NK-92 (cell line): ENCODE data around the gene CWC15.
"Not testable (repeated sequence)": the region's sequence is repeated elsewhere in the genome, so short reads cannot be mapped to it uniquely, and the experiment has no call there.

Experiments
- DNase-seq: peaks from one replicate; lab custom pipeline; 2025; ENCODE audit not compliant: unreplicated experiment; lab: John Stamatoyannopoulos, UW

CWC15 gene

GRCh38 chr11:94956963-94957362, 16.4 kb downstream of the CWC15 start:
- DNase-seq: no peak

GRCh38 chr11:94954753-94955152, 18.6 kb downstream of the CWC15 start:
- no peak for DNase-seq

GRCh38 chr11:94948070-94948617, 25.2 kb downstream of the CWC15 start:
- DNase-seq: no peak

- no peak for DNase-seq
Measured at GRCh38 chr11:94946812-94947211, 26.5 kb downstream of the CWC15 start.

- no peak for DNase-seq
Measured at GRCh38 chr11:94941131-94941530, 32.2 kb downstream of the CWC15 start.

GRCh38 chr11:94939346-94939745, 34.0 kb downstream of the CWC15 start:
- no peak for DNase-seq

GRCh38 chr11:94938095-94939055, 35.0 kb downstream of the CWC15 start:
- DNase-seq: no peak

- DNase-seq: no peak
Measured at GRCh38 chr11:94934846-94935245, 38.5 kb downstream of the CWC15 start.

GRCh38 chr11:94934362-94934761, 39.0 kb downstream of the CWC15 start:
- no peak for DNase-seq

- no peak for DNase-seq
Measured at GRCh38 chr11:94933223-94934130, 39.9 kb downstream of the CWC15 start.

- no peak for DNase-seq
Measured at GRCh38 chr11:94932503-94932902, 40.9 kb downstream of the CWC15 start.

GRCh38 chr11:94932072-94932471, 41.3 kb downstream of the CWC15 start:
- DNase-seq: not testable (repeated sequence)

- DNase-seq: no peak
Measured at GRCh38 chr11:94928117-94928990, 45.0 kb downstream of the CWC15 start.

- no peak for DNase-seq
Measured at GRCh38 chr11:94926698-94927237, 46.6 kb downstream of the CWC15 start.

- no peak for DNase-seq
Measured at GRCh38 chr11:94926271-94926625, 47.1 kb downstream of the CWC15 start.

- no peak for DNase-seq
Measured at GRCh38 chr11:94925422-94926270, 47.7 kb downstream of the CWC15 start.

- no peak for DNase-seq
Measured at GRCh38 chr11:94924612-94925011, 48.7 kb downstream of the CWC15 start.

GRCh38 chr11:94924171-94924572, 49.2 kb downstream of the CWC15 start:
- DNase-seq: no peak

GRCh38 chr11:94923004-94923334, 50.4 kb downstream of the CWC15 start:
- DNase-seq: no peak
